22Rv1 (cell line): ENCODE data around the gene CREG2.

ENCODE experiments used
- H3K27ac ChIP-seq: fragments of 450-650 bp; 2 replicates; pipeline ENCODE4 v1.5.1; 2017
- ZFX ChIP-seq: fragments of 450-650 bp; IDR thresholded peaks from 2 replicates; pipeline ENCODE4 v1.6.1; 2017; ENCODE audit warnings: antibody characterized with exemption, borderline replicate concordance
- TF ChIP-seq, protein P1 (sequence below): fragments of 450-650 bp; IDR thresholded peaks from 2 replicates; pipeline ENCODE4 v1.5.1; 2017; ENCODE audit warnings: mild to moderate bottlenecking

The CREG2 gene

DNA sequence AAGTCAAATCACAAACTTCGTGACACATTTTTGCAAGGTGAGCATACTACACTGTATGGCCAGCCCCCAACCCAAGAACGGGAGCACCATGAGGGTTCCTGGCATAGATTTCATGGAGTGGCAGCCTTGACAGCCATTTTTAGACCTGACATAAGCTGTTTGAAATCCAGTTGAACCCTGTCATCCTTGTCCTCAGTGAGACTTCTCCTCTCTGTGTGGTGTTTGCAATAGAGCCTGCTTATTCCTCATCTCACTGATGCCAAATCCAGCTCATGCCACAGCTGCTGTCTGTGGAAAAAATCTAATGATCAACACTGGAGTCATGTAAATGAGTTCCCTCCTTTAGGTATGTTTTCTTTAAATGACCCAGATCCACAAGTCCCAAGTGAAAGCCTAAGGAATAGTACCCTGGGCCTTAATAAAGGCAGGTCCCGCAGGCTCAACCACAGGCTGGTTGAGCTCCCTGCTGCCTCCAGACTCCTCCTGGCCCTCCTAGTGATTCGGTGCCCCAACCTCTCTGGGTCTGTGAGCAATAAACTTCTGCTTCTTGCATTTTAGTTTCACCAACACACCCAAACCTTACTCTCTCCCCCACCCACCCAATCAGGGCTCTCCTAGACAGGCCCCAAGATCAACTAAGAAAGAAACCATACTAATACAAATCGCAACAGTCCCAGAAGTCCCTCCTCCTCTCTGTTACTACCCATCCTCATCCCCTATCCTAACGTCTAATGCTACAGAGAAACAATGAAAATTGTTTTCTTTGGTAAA is 8.4 kb upstream of the CREG2 start:
- TF ChIP-seq, protein P1, sequence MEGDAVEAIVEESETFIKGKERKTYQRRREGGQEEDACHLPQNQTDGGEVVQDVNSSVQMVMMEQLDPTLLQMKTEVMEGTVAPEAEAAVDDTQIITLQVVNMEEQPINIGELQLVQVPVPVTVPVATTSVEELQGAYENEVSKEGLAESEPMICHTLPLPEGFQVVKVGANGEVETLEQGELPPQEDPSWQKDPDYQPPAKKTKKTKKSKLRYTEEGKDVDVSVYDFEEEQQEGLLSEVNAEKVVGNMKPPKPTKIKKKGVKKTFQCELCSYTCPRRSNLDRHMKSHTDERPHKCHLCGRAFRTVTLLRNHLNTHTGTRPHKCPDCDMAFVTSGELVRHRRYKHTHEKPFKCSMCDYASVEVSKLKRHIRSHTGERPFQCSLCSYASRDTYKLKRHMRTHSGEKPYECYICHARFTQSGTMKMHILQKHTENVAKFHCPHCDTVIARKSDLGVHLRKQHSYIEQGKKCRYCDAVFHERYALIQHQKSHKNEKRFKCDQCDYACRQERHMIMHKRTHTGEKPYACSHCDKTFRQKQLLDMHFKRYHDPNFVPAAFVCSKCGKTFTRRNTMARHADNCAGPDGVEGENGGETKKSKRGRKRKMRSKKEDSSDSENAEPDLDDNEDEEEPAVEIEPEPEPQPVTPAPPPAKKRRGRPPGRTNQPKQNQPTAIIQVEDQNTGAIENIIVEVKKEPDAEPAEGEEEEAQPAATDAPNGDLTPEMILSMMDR: no peak
- TF ChIP-seq ZFX: no peak
- H3K27ac ChIP-seq: no peak overlapping the region

DNA sequence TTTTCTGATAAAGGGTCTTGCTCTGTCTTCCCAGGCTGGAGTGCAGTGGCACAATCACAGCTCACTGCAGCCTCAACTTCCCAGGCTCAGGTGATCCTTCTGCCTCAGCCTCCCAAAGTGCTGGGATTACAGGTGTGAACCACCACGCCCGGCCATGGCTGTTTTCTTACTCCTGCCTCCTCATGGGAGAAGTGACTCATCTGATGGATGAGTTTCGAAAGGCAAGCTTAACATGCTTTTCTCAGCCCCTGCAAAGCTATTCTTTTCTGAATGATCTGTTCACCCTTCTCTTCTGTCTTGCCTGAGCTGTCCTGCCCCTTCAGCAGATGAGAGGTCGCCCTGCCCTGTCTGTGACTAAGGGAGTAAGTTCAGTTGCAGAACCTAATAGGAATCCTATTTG is 929 bp upstream of the CREG2 start:
- TF ChIP-seq, protein P1: no peak
- TF ChIP-seq ZFX: no peak
- no peak overlapping the region for H3K27ac ChIP-seq

DNA sequence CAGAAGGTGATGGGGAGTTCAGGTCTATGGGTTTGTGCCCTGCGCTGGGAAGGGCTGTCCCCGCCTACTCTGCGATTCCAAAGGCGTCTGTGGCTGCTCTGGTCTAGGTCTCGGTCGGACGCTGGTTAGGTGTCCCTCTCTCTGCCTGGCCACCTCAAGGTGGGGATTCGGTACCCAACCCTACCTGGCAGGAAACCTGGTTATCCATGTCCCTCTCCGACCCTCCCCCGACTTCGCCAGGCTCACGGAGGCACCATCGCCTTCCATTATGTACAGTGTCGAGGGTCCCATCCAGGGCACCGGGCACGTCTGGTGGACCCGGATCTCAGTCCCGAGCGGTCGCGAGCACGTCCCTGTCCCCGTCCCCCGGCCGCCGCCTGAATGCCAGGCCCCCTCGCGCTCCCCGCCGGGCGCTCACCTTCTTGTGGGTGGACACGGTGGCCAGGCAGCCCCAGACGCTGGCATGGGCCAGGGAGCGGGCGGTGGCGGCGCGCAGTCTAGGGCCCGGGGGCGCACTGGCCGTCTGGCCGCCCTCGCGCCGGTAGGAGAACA is 628 bp downstream of the CREG2 start:
- TF ChIP-seq, protein P1: no peak
- no peak for TF ChIP-seq ZFX
- no peak overlapping the region for H3K27ac ChIP-seq

DNA sequence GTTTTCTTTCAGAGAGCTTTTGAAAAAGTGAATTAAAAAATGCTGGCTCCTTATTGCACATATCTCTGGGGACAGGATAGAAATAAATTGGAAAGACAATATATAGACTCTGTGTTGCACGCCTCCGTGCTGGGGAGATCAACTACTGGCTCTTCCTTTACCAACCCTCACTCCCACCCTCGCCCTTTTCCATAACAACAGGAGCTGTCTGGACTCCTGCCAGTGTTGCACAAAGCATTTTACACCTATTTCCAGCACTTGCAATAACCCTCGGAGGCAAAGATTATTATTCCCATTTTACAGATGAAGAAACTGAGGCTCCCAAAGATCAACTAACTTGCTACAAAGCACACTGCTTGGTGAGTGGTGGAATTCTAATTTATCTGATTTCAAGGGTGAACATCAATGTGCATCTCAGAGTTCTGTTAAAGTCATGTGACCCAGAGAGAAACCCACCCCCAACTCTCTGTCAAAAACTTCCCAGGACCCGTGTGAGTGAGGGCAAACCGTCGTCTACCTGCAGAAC is 4.2 kb downstream of the CREG2 start:
- no peak overlapping the region for H3K27ac ChIP-seq
- TF ChIP-seq ZFX: no peak
- TF ChIP-seq, protein P1: no peak

DNA sequence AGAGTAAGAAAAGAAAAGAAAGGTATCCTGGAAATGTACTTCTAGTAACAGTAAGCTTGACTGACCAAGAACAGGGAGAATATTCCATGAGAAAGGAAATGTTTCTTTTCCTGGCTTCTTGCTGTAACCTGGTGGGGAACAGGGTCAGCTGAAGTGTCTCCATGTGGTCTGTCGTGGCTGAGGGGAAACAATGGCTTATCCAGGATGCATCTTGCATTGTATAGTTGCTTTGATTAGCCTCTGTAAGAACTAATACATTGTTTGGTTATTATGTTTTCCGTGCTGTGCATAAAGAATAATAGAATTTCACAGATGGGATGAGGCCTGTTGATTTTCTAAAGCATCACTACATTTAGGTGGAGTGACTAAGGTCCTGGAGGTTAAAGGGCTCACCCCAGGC is 4.9 kb downstream of the CREG2 start:
- H3K27ac ChIP-seq: no peak overlapping the region
- TF ChIP-seq, protein P1: no peak
- TF ChIP-seq ZFX: no peak

DNA sequence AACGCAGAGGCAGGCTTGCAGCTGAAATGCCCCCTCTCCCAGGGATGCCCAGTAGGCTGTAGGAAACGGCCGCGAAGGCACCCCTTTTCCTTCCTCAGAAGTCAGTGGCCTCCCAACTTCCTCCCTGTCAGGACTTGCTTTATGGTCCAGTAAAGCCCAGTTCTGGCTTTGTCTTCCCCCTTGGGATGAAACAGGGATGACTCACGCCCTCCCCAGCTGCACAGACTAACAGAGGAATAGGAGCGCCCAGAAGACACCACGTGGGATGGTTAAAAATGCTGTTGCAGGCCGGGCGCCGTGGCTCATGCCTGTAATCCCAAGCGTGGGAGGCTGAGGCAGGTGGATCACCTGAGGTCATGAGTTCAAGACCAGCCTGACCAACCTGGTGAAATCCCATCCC is 6.9 kb downstream of the CREG2 start:
- TF ChIP-seq ZFX: no peak
- TF ChIP-seq, protein P1: no peak
- H3K27ac ChIP-seq: no peak overlapping the region

DNA sequence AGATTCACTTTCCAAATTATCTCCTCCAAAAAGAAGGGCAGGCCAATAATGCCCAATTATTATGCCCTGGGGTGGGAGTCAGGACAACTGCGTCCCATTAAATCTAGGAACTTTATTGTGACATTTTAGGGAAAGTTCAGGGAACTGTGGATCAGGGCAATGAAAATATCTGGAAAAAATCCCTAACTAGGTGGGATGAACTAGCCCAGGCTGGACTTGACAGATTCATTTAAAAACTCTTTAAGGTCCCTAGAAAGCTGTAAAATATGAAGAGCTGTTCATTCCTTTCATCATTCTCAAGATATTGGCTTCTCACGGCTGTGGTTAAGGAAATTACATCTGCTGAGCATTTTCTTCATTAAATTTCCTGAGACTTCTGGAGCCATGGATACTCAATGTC is 8.2 kb downstream of the CREG2 start:
- no peak for TF ChIP-seq ZFX
- TF ChIP-seq, protein P1: no peak
- H3K27ac ChIP-seq: no peak overlapping the region
